NCI-H345 (cell line): ENCODE results near the gene NKD2.
A peak's percentile ranks its signal among the peaks of the same experiment; 100 is the strongest.
"Not testable (repeated sequence)": the region's sequence is repeated elsewhere in the genome, so short reads cannot be mapped to it uniquely, and the experiment has no call there.

Source experiments
- DNase-seq: peaks from one replicate; lab custom pipeline; 2025; lab: John Stamatoyannopoulos, UW

The NKD2 gene

DNA sequence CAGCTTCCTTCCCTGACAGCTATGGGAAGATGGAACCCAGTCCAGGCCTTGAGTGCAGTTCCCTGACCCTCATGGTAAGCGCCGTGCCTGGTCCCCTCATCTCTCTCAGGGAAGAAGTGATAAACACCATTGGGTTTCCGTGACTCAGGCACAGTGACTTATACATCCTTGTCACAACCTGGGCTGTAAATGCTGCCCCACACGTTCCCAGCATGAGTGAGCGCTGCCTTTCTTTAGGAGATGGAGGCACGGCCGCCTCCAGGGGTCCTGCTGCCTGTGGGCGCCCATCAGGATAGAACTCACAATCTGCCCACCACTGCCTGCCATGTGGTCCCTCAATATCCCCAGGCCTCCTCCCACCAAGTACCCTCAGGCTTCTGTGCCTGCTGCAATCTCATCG is 8.3 kb upstream of the NKD2 start:
- no peak for DNase-seq

DNA sequence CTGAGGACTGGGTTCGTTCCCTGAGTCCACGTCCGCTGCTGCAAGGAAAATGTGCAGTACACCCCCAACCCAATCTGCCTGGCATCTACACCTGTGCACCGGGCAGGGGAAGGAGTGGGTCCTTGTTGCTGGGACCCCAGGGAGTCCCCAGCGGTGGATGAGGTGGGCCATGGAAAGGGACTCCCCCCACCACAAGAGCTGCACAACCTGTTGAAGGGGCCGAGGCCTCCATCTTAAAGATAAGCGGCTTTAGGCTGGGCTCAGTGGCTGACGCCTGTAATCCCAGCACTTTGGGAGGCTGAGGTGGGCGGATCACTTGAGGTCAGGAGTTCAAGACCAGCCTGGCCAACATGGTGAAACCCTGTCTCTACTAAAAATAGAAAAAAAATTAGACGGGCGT is 7.8 kb upstream of the NKD2 start:
- not testable (repeated sequence) for DNase-seq

DNA sequence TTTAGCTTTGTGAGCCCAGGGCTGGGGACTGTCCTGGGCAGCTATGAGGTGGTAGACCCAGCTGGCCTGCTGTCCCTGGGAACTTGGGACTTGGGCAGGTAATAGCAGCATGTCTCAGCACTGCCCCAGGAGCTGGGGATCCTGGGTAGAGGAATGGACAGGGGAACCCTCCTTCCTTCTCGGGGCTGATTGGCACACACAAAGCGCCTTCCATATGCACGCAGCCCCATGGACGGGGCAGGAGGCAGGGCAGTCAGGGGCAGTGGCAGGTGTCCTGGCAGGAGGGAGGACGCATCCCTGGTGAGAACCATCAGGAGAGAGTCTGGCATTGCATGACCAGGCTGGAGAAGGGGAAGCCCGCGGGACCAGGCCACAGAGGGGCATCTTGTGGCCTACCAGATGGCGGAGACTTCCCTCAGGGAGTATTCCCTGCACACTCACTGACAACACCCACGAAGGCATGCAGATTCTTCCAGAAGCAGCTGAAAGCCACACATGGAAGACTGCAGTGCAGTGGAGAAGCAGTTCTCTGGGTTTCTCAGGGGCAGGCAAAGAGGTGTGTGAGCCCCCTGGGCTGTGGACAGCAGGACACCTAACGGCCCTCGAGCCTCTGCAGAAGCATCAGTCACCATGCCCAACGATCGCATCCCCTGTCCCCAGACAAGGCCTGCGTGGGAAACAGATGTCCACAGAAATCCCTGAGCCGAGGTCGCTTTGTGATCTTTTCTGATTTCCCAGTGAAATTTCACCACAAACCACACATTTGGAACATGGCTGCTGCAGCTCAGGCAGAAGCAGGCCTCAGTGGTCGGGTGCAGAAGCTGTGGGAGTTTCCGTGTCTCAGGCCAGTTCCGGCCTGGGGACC is 7.0 kb upstream of the NKD2 start:
- DNase-seq = no peak

DNA sequence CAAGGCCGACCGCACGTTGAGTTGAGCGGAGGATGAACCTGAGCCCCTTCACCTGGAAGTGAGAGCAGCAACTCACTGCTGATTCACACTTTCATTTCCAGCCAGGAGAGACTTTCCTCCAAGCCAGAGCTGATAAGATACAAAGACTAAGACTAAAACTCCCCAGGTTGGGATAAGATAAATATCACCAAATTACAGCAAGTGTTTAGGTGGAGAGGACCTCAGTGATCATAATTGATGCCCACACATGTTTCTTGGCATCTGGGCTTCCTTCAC is 6.4 kb upstream of the NKD2 start:
- DNase-seq = no peak

DNA sequence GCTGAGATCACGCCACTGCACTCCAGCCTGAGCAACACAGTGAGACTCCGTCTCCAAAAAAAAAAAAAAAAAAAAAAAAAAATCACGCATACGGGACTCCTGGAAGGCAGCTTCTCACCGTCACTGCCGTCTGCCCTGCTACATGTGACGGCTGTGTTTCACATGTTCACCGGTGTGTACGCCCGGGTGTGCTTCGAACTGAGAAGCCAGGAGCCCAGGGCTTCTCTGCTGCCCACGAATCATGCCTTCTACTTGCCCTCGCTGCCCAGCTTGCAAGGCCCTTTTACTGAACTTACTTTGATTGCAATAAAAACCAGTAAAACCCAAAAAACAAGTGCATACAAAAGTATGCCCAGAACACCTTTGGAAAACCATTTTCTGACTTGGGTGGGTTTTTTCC is 5.8 kb upstream of the NKD2 start:
- DNase-seq = no peak

DNA sequence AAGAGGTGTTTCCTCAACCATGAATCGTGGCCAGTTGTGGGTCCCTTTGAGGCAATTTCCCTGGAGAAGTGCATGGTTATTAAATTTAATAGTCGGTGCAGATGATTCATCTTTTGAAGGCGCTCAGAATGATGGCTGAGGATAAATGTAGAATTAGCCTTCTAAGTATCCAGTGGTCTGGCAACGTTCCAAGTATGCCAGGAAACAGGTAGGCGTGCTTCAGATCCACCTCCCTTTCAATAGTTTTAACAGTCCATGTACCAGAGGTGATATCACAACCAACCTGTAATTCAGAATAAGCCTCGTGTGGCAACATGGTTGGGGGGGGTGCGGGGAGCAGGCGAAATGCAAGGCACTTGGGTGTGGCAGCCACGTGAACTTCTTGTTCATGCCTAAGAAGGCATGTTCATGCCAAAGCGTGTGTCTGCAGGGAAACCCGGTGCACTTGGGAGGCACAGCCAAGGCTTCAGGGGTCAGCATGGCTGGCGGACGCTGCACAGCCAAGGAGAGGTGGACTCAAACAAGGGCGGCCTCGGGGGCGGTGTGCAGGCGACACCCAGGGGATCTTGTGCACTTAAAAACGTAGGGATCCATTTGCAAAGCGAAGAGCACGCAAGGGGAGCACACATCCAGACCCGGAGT is 5.2 kb upstream of the NKD2 start:
- peak; percentile 86 for DNase-seq

DNA sequence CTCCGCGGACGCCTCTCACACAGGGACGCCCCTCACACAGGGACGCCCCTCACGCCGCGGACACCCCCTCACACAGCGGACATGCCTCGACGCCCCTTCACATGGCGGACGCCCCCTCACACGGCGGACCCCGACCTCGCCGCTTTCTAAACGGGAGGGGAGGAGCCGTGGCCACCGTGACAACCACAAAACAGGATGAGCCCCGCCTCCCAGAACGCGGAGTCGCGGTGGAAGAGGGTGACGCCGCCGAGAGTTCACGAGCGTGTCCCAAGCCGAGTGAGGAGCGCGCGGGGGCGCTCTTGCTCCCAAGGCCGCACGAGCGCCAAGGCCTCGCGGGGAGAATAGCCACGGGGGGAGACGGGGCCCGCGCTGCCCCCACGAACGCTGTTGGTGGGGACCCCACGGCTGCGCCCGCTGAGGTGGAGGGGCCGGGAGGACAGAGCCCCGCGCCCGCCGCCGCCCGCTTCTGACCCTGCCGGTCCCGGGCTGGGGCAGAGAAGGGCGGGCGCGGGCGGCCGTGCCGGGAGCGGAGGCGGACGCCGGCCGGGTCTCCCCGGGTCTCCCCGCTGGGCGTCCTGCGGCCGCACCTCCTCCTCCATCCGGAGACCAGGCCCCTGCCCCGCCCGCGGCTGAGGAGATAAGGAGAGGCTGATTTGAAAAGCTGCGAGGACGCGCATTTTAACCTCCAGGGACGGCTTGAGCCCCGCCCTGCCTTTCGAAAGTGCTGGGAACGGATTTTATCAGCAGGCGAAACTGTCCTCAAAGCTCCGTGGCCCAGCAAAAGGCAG is 3.9 kb upstream of the NKD2 start:
- peak; percentile 41 for DNase-seq

DNA sequence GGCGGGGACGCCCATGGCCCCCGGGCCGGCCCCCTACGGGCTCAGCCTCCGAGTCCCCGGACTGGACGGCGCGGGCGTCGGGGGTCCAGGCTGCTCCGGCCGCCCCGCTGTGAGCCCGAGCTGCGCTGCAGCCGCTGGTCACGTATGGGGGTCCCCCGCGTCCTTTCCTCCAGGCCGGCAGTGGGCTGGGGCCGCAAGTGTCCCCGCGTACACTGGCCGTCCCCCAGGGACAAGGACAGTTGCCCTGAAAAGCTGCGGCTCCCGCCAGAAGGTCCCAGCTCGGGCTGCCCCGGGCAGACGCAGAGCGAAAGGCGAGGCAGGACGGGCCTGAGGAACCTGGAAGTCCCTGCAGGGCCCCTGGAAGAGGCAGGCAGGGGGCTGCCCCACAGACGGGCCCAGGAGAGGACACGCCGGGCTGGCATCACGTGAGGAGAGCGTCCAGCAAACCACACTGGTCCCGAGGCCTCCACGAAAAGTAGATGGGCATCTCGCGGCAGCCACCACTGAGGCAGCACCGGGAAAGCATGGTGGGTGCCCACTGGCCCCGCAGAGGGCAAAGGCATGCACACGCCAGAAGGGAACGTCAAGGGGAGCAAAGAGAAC is 3.3 kb upstream of the NKD2 start:
- DNase-seq = no peak

DNA sequence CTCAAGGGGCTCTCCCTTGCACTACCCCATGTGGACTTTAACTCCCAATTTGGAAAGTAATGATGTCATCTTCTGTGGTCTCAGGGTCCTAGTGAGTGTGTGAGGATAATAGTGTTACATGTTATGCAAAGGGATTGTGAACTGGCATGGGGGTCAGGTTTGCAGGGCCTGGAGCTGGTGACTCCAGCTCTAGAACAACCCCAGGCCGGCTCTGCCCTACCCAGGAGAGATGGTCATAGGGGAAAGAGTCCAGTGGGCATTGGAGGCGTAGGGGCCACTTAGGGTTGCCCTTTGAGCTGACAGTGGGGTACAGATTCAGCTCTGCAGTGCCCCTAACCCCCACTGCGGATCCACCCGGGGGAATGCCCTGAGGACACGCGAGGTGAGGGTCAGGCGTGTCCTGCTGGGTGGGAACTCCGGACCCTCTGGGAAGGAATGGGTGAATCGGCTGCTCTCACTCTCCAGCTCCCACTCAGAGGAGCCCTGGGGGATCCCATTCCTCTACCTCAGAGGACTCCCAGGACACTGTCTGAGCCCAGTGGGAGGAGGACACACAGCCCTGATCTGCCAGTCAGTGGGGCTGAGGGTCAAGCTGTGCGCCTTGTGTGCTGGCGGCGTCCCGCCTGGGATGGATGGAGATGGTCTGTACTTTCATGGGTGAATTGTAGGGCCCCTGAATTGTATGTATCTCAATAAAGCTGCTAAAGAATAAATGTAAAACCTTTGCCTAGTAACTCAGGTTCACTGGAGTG is 2.5 kb upstream of the NKD2 start:
- DNase-seq = no peak

DNA sequence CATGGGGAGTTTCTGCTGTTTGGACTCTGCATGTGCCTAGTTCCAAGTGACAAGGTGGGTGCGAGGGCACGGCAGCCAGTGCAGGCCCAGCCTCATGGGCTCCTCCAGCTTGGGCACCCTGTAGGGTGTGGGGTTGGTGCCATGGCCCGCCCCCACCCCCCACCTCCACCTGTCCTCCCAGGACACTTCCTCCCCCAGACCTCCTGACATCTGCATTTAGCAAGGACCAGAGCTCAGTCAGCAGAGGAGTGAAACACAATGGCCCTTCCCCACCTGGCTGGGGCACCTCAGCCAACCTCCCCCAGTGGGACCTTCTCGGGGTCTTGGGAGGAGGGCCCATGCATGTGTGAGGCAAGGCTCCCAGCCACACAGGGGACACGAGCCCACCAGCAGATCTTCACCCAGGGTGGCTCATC is 1.9 kb upstream of the NKD2 start:
- DNase-seq = no peak

DNA sequence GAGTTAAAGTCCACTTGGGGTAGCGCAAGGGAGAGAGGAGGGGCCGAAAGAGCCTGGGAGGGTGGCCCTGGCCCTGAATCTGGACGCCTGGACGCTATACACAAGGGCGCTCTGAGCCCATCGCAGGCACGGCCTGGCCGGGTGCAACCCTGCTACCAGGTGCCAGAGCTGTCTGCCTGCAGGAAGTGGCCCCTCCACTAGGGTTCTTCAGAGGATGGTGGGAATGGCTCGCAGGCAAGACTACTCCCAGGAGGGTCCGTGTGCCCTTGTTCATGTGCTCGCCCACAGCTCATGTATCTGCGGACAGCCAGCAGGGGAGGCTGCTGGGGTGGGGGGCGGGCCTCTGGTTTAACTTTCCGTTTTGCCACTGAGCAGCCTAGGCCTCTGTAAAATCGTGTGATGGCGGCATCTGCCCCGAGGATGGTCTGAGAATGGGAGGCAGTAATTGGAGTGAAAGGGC is 1.4 kb upstream of the NKD2 start:
- DNase-seq = no peak

DNA sequence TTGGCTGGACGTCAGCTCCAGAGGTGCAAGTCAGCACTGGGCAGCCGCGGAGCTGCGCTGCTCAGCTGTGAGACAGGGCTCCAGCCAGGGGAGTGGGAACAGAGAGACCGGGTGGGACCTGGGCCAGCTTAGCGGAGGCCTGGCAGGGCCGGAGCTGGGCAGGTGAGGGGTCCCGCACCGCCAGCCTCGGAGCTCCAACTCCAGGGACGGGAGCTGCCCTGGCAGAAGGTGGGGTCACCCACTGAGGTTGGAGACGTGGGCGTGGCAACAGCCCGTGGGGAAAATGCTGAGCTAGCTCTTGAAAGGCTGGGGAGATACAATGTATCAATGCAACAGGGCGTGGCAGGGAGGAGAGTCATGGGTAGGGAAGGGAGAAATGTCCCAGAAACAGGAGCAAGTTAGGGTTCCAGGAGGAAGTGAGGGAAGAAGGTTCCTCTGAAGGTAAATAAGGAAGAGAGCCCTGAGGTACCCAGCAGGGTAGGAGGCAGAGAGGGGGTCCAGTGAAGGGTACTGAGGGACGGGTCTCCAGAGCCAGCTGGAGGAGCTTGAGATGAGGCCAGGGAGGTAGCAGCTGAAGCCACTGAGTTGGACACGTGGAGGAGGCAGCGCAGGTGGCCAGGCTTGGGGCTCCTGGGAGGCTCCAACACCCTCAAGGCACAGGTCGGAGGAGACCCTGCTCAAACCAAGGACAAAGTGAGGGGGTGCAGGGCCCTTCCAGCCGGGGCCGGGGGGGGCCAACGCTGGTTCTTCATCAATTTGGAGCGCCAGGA is 736 bp upstream of the NKD2 start:
- no peak for DNase-seq

DNA sequence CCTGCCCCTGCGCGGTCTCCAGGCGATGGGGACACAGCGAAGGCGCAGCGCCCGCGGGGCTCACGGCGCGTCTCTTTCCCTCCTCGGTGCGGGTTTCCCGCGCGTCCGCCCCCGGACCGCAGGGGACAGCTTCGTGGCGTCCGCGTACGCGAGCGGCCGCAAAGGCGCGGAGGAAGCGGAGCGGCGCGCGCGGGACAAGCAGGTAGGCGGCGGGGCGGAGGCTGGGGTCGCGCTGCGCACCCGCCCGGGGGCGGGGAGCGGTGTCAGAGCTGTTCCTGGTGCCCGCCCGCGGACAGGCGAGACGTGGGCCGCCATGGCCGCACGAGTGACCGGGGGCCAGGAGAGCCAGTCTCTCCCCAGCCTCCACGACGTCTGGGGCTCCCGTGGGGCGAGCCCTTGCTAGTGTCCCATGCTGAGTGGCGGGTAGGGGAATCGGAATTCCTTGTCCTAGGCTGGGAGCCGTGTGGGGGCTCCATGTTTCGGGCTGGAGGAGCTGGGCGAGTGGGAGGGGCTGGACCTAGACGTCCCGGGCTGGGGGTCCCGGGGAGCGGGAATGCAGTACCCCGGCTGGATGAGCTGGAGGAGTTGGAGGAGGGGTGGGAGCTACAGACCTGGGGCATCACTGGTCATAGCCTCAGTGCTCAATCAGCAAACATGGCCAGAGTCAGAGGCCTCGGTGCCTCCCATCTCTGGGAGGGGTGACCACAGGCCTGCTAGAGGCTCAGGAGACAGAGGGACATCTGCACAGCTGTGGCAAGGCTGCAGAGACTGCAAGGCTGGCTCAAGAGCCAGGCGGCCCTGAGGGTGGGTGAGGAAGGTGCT is 968 bp downstream of the NKD2 start:
- DNase-seq = no peak

DNA sequence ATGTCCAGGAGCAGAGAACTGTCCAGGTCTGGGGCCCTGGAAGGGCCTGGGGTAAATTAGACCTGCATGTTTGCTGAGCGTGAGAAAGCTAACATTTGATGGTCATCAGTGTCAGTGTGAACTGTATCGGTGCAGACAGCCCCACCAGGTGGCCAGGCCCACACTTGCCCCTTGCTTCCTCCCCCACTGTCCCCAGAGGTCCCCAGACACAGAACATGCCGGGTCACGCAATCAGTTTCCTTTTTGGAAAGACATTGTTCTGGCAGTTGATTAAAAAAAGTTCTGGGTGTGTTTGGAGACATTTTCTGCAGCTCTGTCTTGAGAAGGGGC is 1.5 kb downstream of the NKD2 start:
- DNase-seq = no peak

DNA sequence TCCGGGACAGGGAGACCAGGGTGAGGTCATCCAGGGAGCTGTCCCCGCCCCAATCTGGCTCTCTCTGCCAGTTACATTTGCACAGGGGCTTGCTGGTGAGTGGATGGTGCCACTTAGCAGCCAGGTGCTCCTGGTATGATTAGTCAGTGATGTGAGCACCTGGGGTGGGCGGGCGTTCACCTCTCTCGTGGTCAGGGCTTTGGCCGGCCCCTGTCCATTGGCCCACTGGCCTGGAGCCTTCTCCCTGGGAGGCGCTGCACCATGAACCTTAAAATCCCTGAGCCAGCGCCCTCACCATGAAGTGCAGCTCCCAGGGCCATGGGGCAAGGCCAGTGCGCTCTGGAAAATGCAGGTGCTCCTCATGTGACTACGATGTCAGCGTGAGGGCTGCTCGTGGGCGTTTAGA is 2.0 kb downstream of the NKD2 start:
- DNase-seq = peak; percentile 34

DNA sequence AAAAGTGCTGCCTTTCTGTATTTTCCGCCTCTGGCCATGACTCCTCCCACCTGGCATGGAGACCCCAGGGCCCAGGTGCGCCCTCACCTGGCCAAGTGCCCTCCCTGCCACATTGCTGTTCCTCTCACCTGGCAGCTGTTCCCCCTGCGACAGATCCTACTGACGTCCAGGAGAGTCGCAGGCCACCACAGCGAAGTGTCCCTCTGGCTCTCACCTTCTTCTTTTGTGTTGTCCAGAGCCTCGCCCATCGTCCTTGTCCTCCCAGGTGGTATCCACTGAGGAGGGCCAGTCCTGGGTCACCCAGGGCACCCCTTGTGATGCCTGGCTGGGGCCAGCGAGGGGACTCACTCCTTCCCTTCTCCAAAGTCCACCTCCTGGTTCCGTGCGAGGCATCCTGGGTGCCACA is 2.6 kb downstream of the NKD2 start:
- DNase-seq = peak; percentile 67

DNA sequence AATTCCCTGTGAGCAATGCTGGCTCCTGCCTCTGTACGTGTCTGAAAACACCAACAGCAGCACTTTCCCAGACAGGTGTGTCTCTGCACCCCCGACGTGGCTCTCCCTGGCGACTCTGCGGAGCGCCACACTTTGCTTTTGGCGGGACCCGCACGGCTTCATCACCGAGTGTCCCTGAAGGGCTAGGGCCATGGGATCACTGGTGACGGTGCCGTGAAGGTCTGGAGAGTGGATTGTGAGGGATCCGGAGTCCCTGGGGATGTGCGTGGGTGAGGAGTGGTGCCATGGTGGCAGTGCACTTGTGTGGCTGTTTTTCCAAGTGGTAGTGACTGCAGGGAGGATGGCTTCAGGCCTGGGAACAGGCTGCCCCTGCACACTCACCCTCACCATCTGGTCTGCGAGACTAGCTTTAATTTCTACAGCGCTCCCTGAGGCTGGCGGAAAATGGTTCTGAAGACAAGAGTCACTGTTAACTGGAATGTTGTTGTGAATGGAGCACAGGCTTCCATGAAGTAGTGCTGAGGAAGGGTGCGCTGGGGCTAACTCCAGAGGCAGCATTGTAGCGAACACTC is 3.2 kb downstream of the NKD2 start:
- no peak for DNase-seq

DNA sequence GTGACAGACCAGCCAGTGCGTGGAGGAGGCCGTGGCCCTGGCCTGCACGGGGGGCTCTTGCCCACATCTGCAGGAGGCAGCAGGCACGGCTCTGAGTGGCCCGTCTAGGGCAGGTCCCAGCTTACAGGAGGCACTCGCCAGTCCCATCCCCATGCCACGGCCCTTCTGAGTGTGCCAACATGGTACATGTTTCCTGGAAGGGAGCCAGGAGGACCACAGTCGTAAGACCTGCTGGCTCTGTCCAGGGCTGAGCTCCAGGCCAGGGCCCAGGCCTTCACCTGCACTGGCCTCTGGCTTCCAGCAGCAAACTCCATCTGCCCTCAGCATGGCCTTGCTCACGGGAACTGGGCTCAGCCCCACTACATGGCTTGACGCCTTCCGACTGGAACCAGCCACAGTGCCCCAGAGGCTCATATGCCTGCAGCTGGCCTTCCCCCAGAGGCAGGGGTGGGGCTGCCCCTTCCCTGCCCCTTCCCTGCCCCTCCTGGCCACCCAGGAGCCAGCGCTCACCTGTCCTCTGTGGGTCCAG is 3.8 kb downstream of the NKD2 start:
- DNase-seq = no peak

DNA sequence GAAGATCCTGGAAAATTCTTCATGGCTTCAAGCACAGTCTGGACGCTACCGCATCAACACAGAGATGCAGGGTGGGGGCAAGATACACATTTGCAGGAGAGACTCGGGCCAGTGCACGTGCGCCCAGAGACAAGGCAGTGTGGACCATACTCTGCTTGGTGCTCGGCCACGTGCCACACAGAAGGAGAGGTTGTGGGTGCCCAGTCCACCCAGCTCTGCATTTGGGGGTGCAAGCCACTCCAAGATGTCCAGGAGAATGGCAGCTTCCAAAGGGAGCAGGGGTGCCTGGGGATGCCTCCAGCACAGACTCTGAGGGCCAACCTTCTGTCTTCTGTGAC is 4.3 kb downstream of the NKD2 start:
- no peak for DNase-seq
